Esophagus (tissue), 2 donors: ENCODE measurements around the gene SYT7. TPM values are rescaled to one million over a fixed set of nuclear protein-coding genes. Genes with fewer than 3 reads are reported as not detected.

Experiments
- H3K27ac ChIP-seq, 2 donors: one replicate each; pipeline ENCODE4 v1.5.1; 2013; ENCODE audit warnings: low read depth in 2 of 2, mild to moderate bottlenecking in 2 of 2, inconsistent platforms in 1 of 2, low read length in 1 of 2, moderate library complexity in 1 of 2
- H3K27me3 ChIP-seq, 2 donors: one replicate each; pipeline ENCODE4 v1.6.1; 2013; ENCODE audit warnings: low read length in 2 of 2, control low read depth in 1 of 2, mild to moderate bottlenecking in 1 of 2; ENCODE audit not compliant: insufficient read depth in 2 of 2, control insufficient read depth in 1 of 2
- H3K36me3 ChIP-seq, 2 donors: one replicate each; pipeline ENCODE4 v1.6.1; 2013; ENCODE audit warnings: low read length in 1 of 2; ENCODE audit not compliant: control insufficient read depth in 2 of 2, insufficient read depth in 2 of 2
- H3K4me1 ChIP-seq, 2 donors: one replicate each; pipeline ENCODE4 v1.6.1; 2013; ENCODE audit warnings: low read length in 1 of 2; ENCODE audit not compliant: control insufficient read depth in 2 of 2, insufficient read depth in 2 of 2
- H3K4me3 ChIP-seq, 2 donors: one replicate each; pipeline ENCODE4 v1.5.1; 2013; ENCODE audit warnings: low read length in 2 of 2, mild to moderate bottlenecking in 2 of 2, low read depth in 1 of 2, moderate library complexity in 1 of 2
- H3K9me3 ChIP-seq, 2 donors: one replicate each; pipeline ENCODE4 v1.6.1; 2013; ENCODE audit warnings: mild to moderate bottlenecking in 2 of 2, low read depth in 1 of 2, low read length in 1 of 2, moderate library complexity in 1 of 2; ENCODE audit not compliant: control insufficient read depth in 2 of 2, insufficient read depth in 1 of 2
- WGBS, 2 donors: extraction: QIAGEN DNeasy Blood & Tissue Kit; methylation state at CpG; one replicate each; pipeline ENCODE4 v1.1.7; 2013; 5-methylcytosine and 5-hydroxymethylcytosine counted together
- polyA plus RNA-seq, 2 donors: library from polyadenylated mRNA; stranded (reverse); fragments of 200-250 nt; gene quantifications; one replicate each; pipeline ENCODE4 v1.2.3, GENCODE V29; 2013
- donor health status: healthy with polysubstance abuse.
- donor health status: Bipolar disorder and iron deficiency.

The SYT7 gene
- polyA plus RNA-seq, 2 donors, result 1.3 to 2.2 TPM

DNA sequence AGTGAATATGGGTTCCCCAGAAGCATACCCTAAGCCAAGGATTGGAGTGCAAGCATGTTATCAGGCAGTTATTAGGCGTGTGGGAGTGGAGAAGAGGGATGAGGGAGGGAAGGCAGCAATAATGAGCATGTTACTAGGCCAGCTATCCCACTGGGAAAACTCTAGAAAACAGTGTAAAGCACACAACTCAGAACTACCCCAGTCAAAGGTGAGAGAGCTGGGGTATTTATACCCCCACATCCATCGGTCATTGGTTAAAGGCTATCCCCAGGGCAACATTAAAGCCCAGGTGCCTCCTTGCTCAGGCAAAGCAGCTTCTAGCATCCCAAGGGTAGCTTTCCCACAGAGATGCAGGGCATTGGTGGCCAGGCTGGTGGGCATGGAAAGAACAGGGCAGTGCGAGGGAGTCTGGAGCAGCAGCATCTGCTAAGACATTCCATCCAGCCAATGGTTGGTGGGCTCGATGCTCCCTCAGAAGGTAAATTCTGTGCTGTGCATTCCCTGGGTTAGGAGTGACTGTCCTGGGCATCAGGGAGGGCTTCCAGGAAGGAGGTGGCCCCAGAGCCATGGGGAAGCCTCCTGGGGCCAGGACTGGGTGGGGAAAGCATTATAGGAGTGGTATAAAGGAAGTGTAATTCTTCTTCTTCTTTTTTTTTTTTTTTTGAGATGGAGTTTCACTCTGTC, 93.4 kb downstream of the SYT7 start:
- H3K4me3 ChIP-seq, result no peak overlapping the region
- no peak overlapping the region for H3K27ac ChIP-seq
- 96 to 97% methylated on average over 4 of the region's 4 CpGs for WGBS, 2 donors
- H3K9me3 ChIP-seq, result peaks cover 0 to 2% of the 10 kb centered on the region in 2 donors
- no peaks in the 10 kb centered on the region for H3K36me3 ChIP-seq
- H3K4me1 ChIP-seq, result peaks cover 8 to 10% of the 10 kb centered on the region in 2 donors
- no peaks in the 10 kb centered on the region for H3K27me3 ChIP-seq

GRCh38 chr11:61486779-61487178, 94.1 kb downstream of the SYT7 start:
- Histone ChIP-seq H3K9me3 (peaks cover 0 to 2% of the 10 kb centered on the region in 2 donors), H3K27ac (no peak overlapping the region), H3K4me3 (no peak overlapping the region), H3K36me3 (no peaks in the 10 kb centered on the region), H3K27me3 (no peaks in the 10 kb centered on the region), H3K4me1 (peaks cover 8 to 10% of the 10 kb centered on the region in 2 donors)
- WGBS, 2 donors, result 79 to 83% methylated on average over 5 of the region's 5 CpGs

DNA sequence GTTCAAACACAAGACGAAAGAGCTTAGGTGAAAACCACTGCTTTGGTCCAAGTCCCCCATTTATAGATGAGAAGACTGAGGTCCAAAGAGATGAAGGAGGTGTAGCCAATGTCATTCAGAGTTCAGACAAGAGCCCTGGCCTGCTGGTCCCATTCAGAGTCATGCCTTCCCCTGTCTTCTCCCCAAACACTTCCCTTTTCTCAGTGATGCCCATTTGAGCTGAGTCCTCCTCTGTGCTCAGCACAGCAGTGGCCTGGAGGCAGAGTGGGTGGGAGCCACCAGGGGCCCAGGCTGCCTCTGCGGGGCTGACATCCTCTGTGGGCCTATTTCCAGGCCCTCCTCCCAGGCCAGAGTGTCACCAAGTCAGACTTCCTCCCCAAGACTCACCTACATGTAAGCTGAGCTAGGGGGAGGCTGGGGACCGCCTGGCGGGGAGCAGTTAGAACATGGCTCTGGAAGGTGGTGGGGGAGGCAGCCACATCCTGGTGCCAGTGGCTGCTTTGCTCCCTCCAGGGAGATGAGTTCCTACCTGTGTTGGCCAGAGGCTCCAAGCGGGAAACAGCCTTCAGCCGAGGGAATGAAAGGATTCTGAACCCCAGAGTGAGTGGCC, 94.8 kb downstream of the SYT7 start:
- H3K4me3 ChIP-seq, result no peak overlapping the region
- peaks cover 0 to 2% of the 10 kb centered on the region in 2 donors for H3K9me3 ChIP-seq
- H3K27ac ChIP-seq, result no peak overlapping the region
- H3K27me3 ChIP-seq, result no peaks in the 10 kb centered on the region
- WGBS, 2 donors, result 77 to 84% methylated on average over 6 of the region's 6 CpGs
- peaks cover 8 to 10% of the 10 kb centered on the region in 2 donors for H3K4me1 ChIP-seq
- no peaks in the 10 kb centered on the region for H3K36me3 ChIP-seq

DNA sequence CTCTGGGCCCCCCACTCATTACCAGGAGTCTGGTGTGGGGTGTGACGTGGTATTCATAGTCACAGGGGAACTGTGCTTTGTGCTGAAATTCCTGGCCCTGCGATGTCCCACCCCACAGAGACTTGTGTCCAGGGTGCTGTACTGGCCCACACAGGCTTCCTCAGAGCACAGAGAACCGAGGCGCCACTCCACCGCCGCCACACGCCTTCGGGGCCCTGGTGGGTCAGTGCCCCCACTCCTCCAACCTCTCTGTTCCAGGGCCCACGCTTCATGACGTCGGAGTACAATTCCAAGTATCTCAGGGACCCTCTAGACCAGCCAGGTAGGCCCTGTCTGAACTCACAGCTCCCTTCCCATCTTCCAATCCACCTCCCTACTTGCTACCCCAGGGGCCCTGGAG, 95.8 kb downstream of the SYT7 start:
- Histone ChIP-seq H3K4me1 (peaks cover 8% of the 10 kb centered on the region in 2 donors), H3K9me3 (peaks cover 0 to 2% of the 10 kb centered on the region in 2 donors), H3K27ac (no peak overlapping the region), H3K36me3 (no peaks in the 10 kb centered on the region), H3K27me3 (no peaks in the 10 kb centered on the region), H3K4me3 (no peak overlapping the region)
- 90 to 91% methylated on average over 11 of the region's 11 CpGs for WGBS, 2 donors

- Histone ChIP-seq H3K4me1 (peaks cover 7 to 8% of the 10 kb centered on the region in 2 donors), H3K9me3 (peaks cover 0 to 2% of the 10 kb centered on the region in 2 donors), H3K36me3 (no peaks in the 10 kb centered on the region), H3K27ac (no peak overlapping the region), H3K4me3 (no peak overlapping the region), H3K27me3 (no peaks in the 10 kb centered on the region)
- 86% methylated on average over 11 of the region's 11 CpGs for WGBS, 2 donors
These were observed 96.3 kb downstream of the SYT7 start for GRCh38 chr11:61484541-61484940.

DNA sequence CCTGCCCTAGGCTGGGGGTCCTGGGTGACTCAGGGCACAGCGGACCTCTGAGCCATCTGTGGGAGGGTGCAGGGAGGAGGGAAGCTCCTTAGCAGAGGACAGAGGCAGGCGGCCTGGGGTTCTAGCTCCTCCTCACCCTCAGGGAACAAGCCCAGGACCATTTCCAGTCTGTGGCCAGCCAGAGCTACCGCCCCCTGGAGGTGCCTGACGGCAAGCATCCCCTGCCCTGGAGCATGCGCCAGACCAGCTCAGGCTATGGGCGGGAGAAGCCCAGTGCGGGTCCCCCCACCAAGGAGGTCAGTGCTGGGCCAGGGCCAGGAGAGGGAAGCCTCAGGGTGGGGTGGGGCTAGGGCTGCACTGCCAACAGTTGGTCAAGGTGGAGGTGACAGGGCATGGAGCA, 98.4 kb downstream of the SYT7 start:
- Histone ChIP-seq H3K9me3 (peaks cover 0 to 2% of the 10 kb centered on the region in 2 donors), H3K4me1 (peaks cover 0 to 3% of the 10 kb centered on the region in 2 donors), H3K4me3 (no peak overlapping the region), H3K27me3 (no peaks in the 10 kb centered on the region), H3K27ac (no peak overlapping the region), H3K36me3 (no peaks in the 10 kb centered on the region)
- WGBS, 2 donors, result 41 to 42% methylated on average over 7 of the region's 7 CpGs

DNA sequence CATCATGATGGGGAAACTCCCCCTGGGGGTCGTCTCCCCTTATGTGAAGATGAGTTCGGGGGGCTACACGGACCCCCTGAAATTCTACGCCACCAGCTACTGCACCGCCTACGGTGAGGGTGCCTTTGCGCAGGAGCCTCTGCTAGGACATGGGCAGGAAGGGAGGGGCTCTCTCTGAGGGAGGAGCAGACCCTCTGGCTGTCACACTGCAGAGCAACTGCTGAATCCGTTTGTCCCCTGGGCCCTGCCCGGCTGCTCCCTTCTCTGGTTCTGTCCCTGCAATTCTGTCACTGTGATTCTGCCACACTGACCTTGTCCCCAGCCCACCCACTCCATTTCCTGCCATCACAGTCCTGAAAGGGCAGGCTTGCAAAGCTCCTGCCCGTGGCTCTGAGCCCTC, 99.1 kb downstream of the SYT7 start:
- peaks cover 0 to 2% of the 10 kb centered on the region in 2 donors for H3K9me3 ChIP-seq
- no peak overlapping the region for H3K27ac ChIP-seq
- no peak overlapping the region for H3K4me3 ChIP-seq
- no peaks in the 10 kb centered on the region for H3K36me3 ChIP-seq
- WGBS, 2 donors, result 62 to 69% methylated on average over 10 of the region's 10 CpGs
- H3K27me3 ChIP-seq, result no peaks in the 10 kb centered on the region
- H3K4me1 ChIP-seq, result peaks cover 0 to 5% of the 10 kb centered on the region in 2 donors

DNA sequence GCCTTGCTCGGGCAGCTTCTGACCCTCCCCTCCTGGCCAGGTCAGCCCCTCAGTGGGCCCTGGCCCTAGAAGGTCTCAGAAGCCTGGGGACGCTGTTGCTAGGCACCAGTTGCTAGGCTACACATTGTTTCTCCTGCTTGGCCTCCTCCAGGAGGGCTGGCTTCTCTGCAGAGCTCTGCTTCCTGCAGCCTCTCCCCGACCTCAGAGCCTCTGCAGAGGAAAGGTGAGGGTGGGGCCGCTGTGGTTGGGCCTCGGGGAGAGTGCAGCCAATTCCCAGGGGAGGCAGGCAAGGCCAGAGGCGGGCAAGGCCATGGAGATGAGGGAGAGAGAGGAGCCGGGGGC, 99.9 kb downstream of the SYT7 start:
- H3K27me3 ChIP-seq, result no peaks in the 10 kb centered on the region

GRCh38 chr11:61480261-61480993, 100.4 kb downstream of the SYT7 start:
- 83 to 84% methylated on average over 15 of the region's 15 CpGs for WGBS, 2 donors
- no peaks in the 10 kb centered on the region for H3K36me3 ChIP-seq
- peaks cover 0 to 5% of the 10 kb centered on the region in 2 donors for H3K4me1 ChIP-seq
- no peak overlapping the region for H3K4me3 ChIP-seq
- H3K9me3 ChIP-seq, result peaks cover 0 to 2% of the 10 kb centered on the region in 2 donors
- no peaks in the 10 kb centered on the region for H3K27me3 ChIP-seq
- no peak overlapping the region for H3K27ac ChIP-seq

More for the DNA sequence above, 99.9 kb downstream of the SYT7 start:
- Histone ChIP-seq H3K9me3 (peaks cover 0 to 2% of the 10 kb centered on the region in 2 donors), H3K4me1 (peaks cover 0 to 5% of the 10 kb centered on the region in 2 donors), H3K4me3 (no peak overlapping the region), H3K27ac (no peak overlapping the region), H3K36me3 (no peaks in the 10 kb centered on the region)
- 30 to 33% methylated on average over 7 of the region's 7 CpGs for WGBS, 2 donors
